CD4-positive, CD25-positive, alpha-beta regulatory T cell (primary cell): ENCODE measurements around the gene EIF4E2. TPM values are rescaled to one million over a fixed set of nuclear protein-coding genes. Genes with fewer than 3 reads are reported as not detected.

Experiments
- ATAC-seq, 2 donors: fragments of 150-1000 bp; cut with Tn5 transposase; one replicate each; pipeline ENCODE4 v1.10.0; 2021; ENCODE audit warnings: low read depth in 2 of 2, moderate number of reproducible peaks in 2 of 2, moderate library complexity in 1 of 2
- DNase-seq, 3 donors: peaks; one replicate each; pipeline versions ENCODE4 v3.0.0 to v3.0.0-alpha.2; 2012 to 2022; ENCODE audit warnings: mixed read lengths in 1 of 3
- H3K27ac ChIP-seq: one replicate; pipeline ENCODE4 v1.7.0; 2013; ENCODE audit warnings: mild to moderate bottlenecking, low read length; ENCODE audit not compliant: insufficient read depth, poor library complexity, severe bottlenecking
- H3K27me3 ChIP-seq: one replicate; pipeline ENCODE4 v1.7.0; 2013; ENCODE audit warnings: low read length; ENCODE audit not compliant: control insufficient read depth, insufficient read depth
- H3K36me3 ChIP-seq: one replicate; pipeline ENCODE4 v1.7.0; 2013; ENCODE audit warnings: mild to moderate bottlenecking, low read length, moderate library complexity; ENCODE audit not compliant: control insufficient read depth, insufficient read depth
- H3K4me1 ChIP-seq: 2 replicates; pipeline ENCODE4 v1.7.0; 2013; ENCODE audit warnings: mild to moderate bottlenecking, low read length; ENCODE audit not compliant: insufficient read depth, control insufficient read depth, poor library complexity, severe bottlenecking
- H3K4me3 ChIP-seq: one replicate; pipeline ENCODE4 v1.7.0; 2013; ENCODE audit warnings: low read depth, mild to moderate bottlenecking, low read length, moderate library complexity
- H3K9me3 ChIP-seq, 2 experiments: 1 replicate in 1 of 2; 2 replicates in 1 of 2; pipeline ENCODE4 v1.7.0; 2013; ENCODE audit warnings: low read length in 2 of 2, mild to moderate bottlenecking in 1 of 2, moderate library complexity in 1 of 2; ENCODE audit not compliant: control insufficient read depth in 2 of 2
- H3K27ac Mint-ChIP-seq, 3 donors: one replicate each; pipeline ENCODE4 v1.8.0; 2020 to 2022; ENCODE audit warnings: mild to moderate bottlenecking in 3 of 3, mixed read lengths in 3 of 3, moderate library complexity in 2 of 3
- H3K27me3 Mint-ChIP-seq: one replicate; pipeline ENCODE4 v1.8.0; 2022; ENCODE audit warnings: mild to moderate bottlenecking, mixed read lengths
- H3K36me3 Mint-ChIP-seq: one replicate; pipeline ENCODE4 v1.8.0; 2020; ENCODE audit warnings: mixed read lengths
- H3K4me1 Mint-ChIP-seq, 4 donors: one replicate each; pipeline ENCODE4 v1.8.0; 2020 to 2022; ENCODE audit warnings: mixed read lengths in 4 of 4, mild to moderate bottlenecking in 1 of 4
- H3K4me3 Mint-ChIP-seq, 4 donors: one replicate each; pipeline ENCODE4 v1.8.0; 2020 to 2022; ENCODE audit warnings: mild to moderate bottlenecking in 4 of 4, mixed read lengths in 4 of 4, moderate library complexity in 3 of 4
- H3K9me3 Mint-ChIP-seq, 7 donors: one replicate each; pipeline ENCODE4 v1.8.0; 2020 to 2022; ENCODE audit warnings: mixed read lengths in 7 of 7, mild to moderate bottlenecking in 3 of 7, moderate library complexity in 2 of 7
- polyA plus RNA-seq, 4 donors: library from polyadenylated mRNA; unstranded; fragments of 300-500 nt; fragmentation: Illumina TruSeq; gene quantifications; one replicate each; pipeline ENCODE4 v1.2.3, GENCODE V29; 2021
- total RNA-seq: library from RNA; stranded (reverse); gene quantifications from one replicate; pipeline ENCODE4 v1.2.3, GENCODE V29; 2022

Gene EIF4E2
- total RNA-seq = 60.0 TPM
- 100 to 1,000 TPM in 2 of 4 donors, 10 to 100 TPM in 2; 80.6 to 122 (median 98.0) TPM for polyA plus RNA-seq

GRCh38 chr2:232550354-232551249 lies at the start of gene EIF4E2, which contains the start of gene TIGD1:
EIF4E2 (plus strand) TSS chr2:232550689; CDS start chr2:232550725, 36 bp downstream.
TIGD1 (minus strand) TSS chr2:232550557; CDS start chr2:232549882, 675 bp downstream.
- Histone ChIP-seq H3K4me1 (peaks cover 39% of the 10 kb centered on the region), H3K4me3 (peak within 1 kb of the TSS; percentile 97), H3K27ac (peak within 1 kb of the TSS; percentile 95), H3K36me3 (peaks cover 24% of the 10 kb centered on the region), H3K9me3 (no peaks in the 10 kb centered on the region), H3K27me3 (no peaks in the 10 kb centered on the region)
- Mint-ChIP-seq H3K27ac (peak within 1 kb of the TSS; percentile 99 to 100 (median 99)), H3K27me3 (no peaks in the 10 kb centered on the region), H3K4me3 (peak within 1 kb of the TSS; percentile 93 to 100 (median 98)), H3K4me1 (peaks cover 29 to 91% (median 74%) of the 10 kb centered on the region in 4 donors), H3K9me3 (peaks cover 0 to 2% (median 0%) of the 10 kb centered on the region in 7 donors), H3K36me3 (peaks cover 43% of the 10 kb centered on the region)
- peak; percentile 85 to 95 (median 88) for DNase-seq
- peak; percentile 90 to 92 for ATAC-seq

GRCh38 chr2:232501331-232501771 lies 49.1 kb upstream of the EIF4E2 start:
- Histone ChIP-seq H3K27ac (no peak overlapping the region), H3K36me3 (no peaks in the 10 kb centered on the region), H3K4me1 (peaks cover 6% of the 10 kb centered on the region), H3K27me3 (peaks cover 6% of the 10 kb centered on the region), H3K9me3 (no peaks in the 10 kb centered on the region), H3K4me3 (no peak overlapping the region)
- DNase-seq (no peak), ATAC-seq (no peak)
- no peak overlapping the region for H3K27ac Mint-ChIP-seq
- peaks cover 48% of the 10 kb centered on the region for H3K27me3 Mint-ChIP-seq
- peaks cover 4% of the 10 kb centered on the region for H3K36me3 Mint-ChIP-seq
- H3K4me3 Mint-ChIP-seq = no peak overlapping the region
- H3K4me1 Mint-ChIP-seq = peaks cover 0 to 8% (median 0%) of the 10 kb centered on the region in 4 donors
- peaks cover 0 to 3% (median 0%) of the 10 kb centered on the region in 7 donors for H3K9me3 Mint-ChIP-seq

- Mint-ChIP-seq H3K36me3 (peaks cover 4% of the 10 kb centered on the region), H3K27ac (no peak overlapping the region)
- no peaks in the 10 kb centered on the region for H3K9me3 ChIP-seq
Measured at GRCh38 chr2:232501794-232502390, 48.6 kb upstream of the EIF4E2 start.

GRCh38 chr2:232502511-232502910 lies 48.0 kb upstream of the EIF4E2 start:
- peaks cover 6% of the 10 kb centered on the region for H3K4me1 ChIP-seq
- H3K4me3 ChIP-seq = no peak overlapping the region
- no peak overlapping the region for H3K27ac Mint-ChIP-seq
- H3K4me3 Mint-ChIP-seq = peak overlapping the region in 2 of 4 donors; percentile 40 to 76
- H3K4me1 Mint-ChIP-seq = peaks cover 0 to 8% (median 0%) of the 10 kb centered on the region in 4 donors
- H3K9me3 ChIP-seq = no peaks in the 10 kb centered on the region
- no peak overlapping the region for H3K27ac ChIP-seq
- H3K27me3 ChIP-seq = peaks cover 6% of the 10 kb centered on the region
- DNase-seq (peak in 1 of 3 donors; percentile 3), ATAC-seq (no peak)
- H3K36me3 ChIP-seq = no peaks in the 10 kb centered on the region
- peaks cover 48% of the 10 kb centered on the region for H3K27me3 Mint-ChIP-seq
- peaks cover 0 to 3% (median 0%) of the 10 kb centered on the region in 7 donors for H3K9me3 Mint-ChIP-seq
- peaks cover 4% of the 10 kb centered on the region for H3K36me3 Mint-ChIP-seq

More at GRCh38 chr2:232501794-232502390, 48.6 kb upstream of the EIF4E2 start:
- DNase-seq (no peak), ATAC-seq (no peak)
- H3K27me3 ChIP-seq = peaks cover 6% of the 10 kb centered on the region
- Mint-ChIP-seq H3K4me1 (peaks cover 0 to 8% (median 0%) of the 10 kb centered on the region in 4 donors), H3K27me3 (peaks cover 48% of the 10 kb centered on the region), H3K9me3 (peaks cover 0 to 3% (median 0%) of the 10 kb centered on the region in 7 donors), H3K4me3 (no peak overlapping the region)
- H3K4me3 ChIP-seq = no peak overlapping the region
- no peak overlapping the region for H3K27ac ChIP-seq
- H3K4me1 ChIP-seq = peaks cover 6% of the 10 kb centered on the region
- no peaks in the 10 kb centered on the region for H3K36me3 ChIP-seq

- ATAC-seq = no peak
Measured at GRCh38 chr2:232502911-232503808, 47.3 kb upstream of the EIF4E2 start.

GRCh38 chr2:232503809-232504323 lies 46.6 kb upstream of the EIF4E2 start:
- ATAC-seq (no peak), DNase-seq (no peak)
- Histone ChIP-seq H3K4me3 (no peak overlapping the region), H3K27me3 (peaks cover 6% of the 10 kb centered on the region), H3K4me1 (peaks cover 6% of the 10 kb centered on the region), H3K9me3 (no peaks in the 10 kb centered on the region), H3K36me3 (no peaks in the 10 kb centered on the region), H3K27ac (no peak overlapping the region)
- H3K27me3 Mint-ChIP-seq = peaks cover 44% of the 10 kb centered on the region
- no peak overlapping the region for H3K27ac Mint-ChIP-seq
- H3K4me1 Mint-ChIP-seq = peaks cover 0 to 8% (median 0%) of the 10 kb centered on the region in 4 donors
- no peaks in the 10 kb centered on the region for H3K36me3 Mint-ChIP-seq
- H3K4me3 Mint-ChIP-seq = no peak overlapping the region
- no peaks in the 10 kb centered on the region for H3K9me3 Mint-ChIP-seq

More at GRCh38 chr2:232502911-232503808, 47.3 kb upstream of the EIF4E2 start:
- Histone ChIP-seq H3K9me3 (no peaks in the 10 kb centered on the region), H3K36me3 (no peaks in the 10 kb centered on the region), H3K27ac (no peak overlapping the region), H3K4me1 (peaks cover 6% of the 10 kb centered on the region), H3K4me3 (no peak overlapping the region), H3K27me3 (peaks cover 6% of the 10 kb centered on the region)
- Mint-ChIP-seq H3K27ac (no peak overlapping the region), H3K27me3 (peaks cover 48% of the 10 kb centered on the region), H3K4me1 (peaks cover 0 to 8% (median 0%) of the 10 kb centered on the region in 4 donors), H3K4me3 (peak overlapping the region in 1 of 4 donors; percentile 76), H3K36me3 (peaks cover 4% of the 10 kb centered on the region), H3K9me3 (peaks cover 0 to 3% (median 0%) of the 10 kb centered on the region in 7 donors)
- DNase-seq = peak in 2 of 3 donors; percentile 28 to 29
